MM.1S (cell line): ENCODE data around the gene SNRPA1.

Experiments
- EZH2 ChIP-seq: fragments of 300-600 bp; sonication (generic); optimal IDR thresholded peaks from 2 replicates; pipeline ENCODE3; 2017; ENCODE audit warnings: low read depth, mild to moderate bottlenecking, antibody characterized with exemption, low read length, mixed read lengths
- EZH2phosphoT487 ChIP-seq: fragments of 300-600 bp; sonication (generic); IDR thresholded peaks from 2 replicates; pipeline ENCODE4 v1.6.1; 2018; ENCODE audit warnings: antibody characterized with exemption, low read length
- TF ChIP-seq, protein P1 (sequence below): fragments of 300-600 bp; sonication (generic); IDR thresholded peaks from 2 replicates; pipeline ENCODE4 v1.5.1; 2016; ENCODE audit warnings: antibody characterized with exemption, low read length, mixed read lengths

DNA sequence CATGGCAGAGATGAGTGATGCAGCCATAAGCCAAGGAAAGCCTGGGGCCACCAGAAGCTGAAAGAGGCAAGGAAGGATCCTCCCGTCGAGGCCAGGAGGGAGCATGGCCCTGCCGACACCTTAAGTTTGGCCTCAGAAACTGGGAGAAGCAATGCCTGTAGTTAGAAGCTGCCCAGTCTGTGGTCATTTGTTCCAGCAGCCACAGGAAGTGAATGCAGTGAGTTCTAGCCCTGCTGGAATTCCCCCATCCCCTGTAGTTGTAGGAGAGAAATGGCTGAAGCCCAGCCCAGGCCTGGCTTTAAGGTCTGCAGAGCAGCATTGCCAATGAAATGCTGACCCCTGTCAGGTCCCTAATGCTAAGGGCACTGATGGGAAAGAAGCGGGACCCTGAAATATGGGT is 31.0 kb downstream of the SNRPA1 start:
- no peak for TF ChIP-seq EZH2
- TF ChIP-seq, protein P1, sequence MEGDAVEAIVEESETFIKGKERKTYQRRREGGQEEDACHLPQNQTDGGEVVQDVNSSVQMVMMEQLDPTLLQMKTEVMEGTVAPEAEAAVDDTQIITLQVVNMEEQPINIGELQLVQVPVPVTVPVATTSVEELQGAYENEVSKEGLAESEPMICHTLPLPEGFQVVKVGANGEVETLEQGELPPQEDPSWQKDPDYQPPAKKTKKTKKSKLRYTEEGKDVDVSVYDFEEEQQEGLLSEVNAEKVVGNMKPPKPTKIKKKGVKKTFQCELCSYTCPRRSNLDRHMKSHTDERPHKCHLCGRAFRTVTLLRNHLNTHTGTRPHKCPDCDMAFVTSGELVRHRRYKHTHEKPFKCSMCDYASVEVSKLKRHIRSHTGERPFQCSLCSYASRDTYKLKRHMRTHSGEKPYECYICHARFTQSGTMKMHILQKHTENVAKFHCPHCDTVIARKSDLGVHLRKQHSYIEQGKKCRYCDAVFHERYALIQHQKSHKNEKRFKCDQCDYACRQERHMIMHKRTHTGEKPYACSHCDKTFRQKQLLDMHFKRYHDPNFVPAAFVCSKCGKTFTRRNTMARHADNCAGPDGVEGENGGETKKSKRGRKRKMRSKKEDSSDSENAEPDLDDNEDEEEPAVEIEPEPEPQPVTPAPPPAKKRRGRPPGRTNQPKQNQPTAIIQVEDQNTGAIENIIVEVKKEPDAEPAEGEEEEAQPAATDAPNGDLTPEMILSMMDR: no peak
- no peak for TF ChIP-seq EZH2phosphoT487
